H1 (cell line): ENCODE results near the gene ZNF555. TPM values are rescaled to one million over a fixed set of nuclear protein-coding genes. Genes with fewer than 3 reads are reported as not detected.

Source experiments
- CHD1 ChIP-seq: IDR thresholded peaks from 2 replicates; pipeline ENCODE4 v1.6.1; 2012; ENCODE audit warnings: low read depth, low read length, improper control_type of control experiment
- CTCF ChIP-seq, 3 experiments: IDR thresholded peaks; 1 replicate in 2 of 3; 2 replicates in 1 of 3; pipeline versions ENCODE4 v1.5.1 to v1.6.1; 2011; ENCODE audit warnings: low read length in 3 of 3, mild to moderate bottlenecking in 3 of 3, inconsistent platforms in 2 of 3, low read depth in 1 of 3, moderate library complexity in 1 of 3; ENCODE audit not compliant: insufficient read depth in 1 of 3; ENCODE audit errors: control extremely low read depth in 1 of 3
- SP4 ChIP-seq: IDR thresholded peaks from 2 replicates; pipeline ENCODE4 v1.6.1; 2012; ENCODE audit warnings: low read length, inconsistent platforms
- polyA plus RNA-seq, 7 experiments: library from polyadenylated mRNA; depleted of rRNA in 3 of 7; stranded (reverse) in 5 of 7; unstranded in 2 of 7; fragments of >200 nt in 5 of 7; fragments of 200-250 nt in 2 of 7; gene quantifications; 1 replicate in 5 of 7; 2 replicates in 1 of 7; 4 replicates in 1 of 7; pipeline versions ENCODE4 v1.2.1 to v1.2.3, GENCODE V29; 2011 to 2013; ENCODE audit warnings: missing spikeins in 2 of 7, mixed read lengths in 2 of 7
- total RNA-seq: library from RNA; stranded (reverse); fragmentation: NEBNext Ultra II Directional; extraction: Animal tissue kit (Norgen Biotek cat#: 25700); gene quantifications from 2 replicates; pipeline ENCODE4 v1.2.1, GENCODE V29; 2021

ZNF555 gene
- total and polyA plus RNA-seq, 2 of the 8 experiments (the other 6 are each of a cell fraction or from before 2014, with no cell fraction given), result 1.6 to 5.7 TPM

GRCh38 chr19:2856457-2857050 lies 15.3 kb downstream of the ZNF555 start (continued):
- TF ChIP-seq CTCF (IDR thresholded peaks at IDR 0.05; ENCODE audit: control extremely low read depth in 1 of 3, insufficient read depth in 1 of 3, low read depth in 1 of 3, low read length in 3 of 3) (no peak), CHD1 (no peak), SP4 (no peak)
